Amniotic stem cell (primary cell): ENCODE results near the gene BDNF.
"Not testable (repeated sequence)": the region's sequence is repeated elsewhere in the genome, so short reads cannot be mapped to it uniquely, and the experiment has no call there.

Experiments used
- DNase-seq: peaks from one replicate; lab custom pipeline; 2025; lab: John Stamatoyannopoulos, UW

The BDNF gene

GRCh38 chr11:27665508-27666101 lies 34.6 kb downstream of the BDNF start:
- DNase-seq: not testable (repeated sequence)

GRCh38 chr11:27663326-27663725 lies 36.9 kb downstream of the BDNF start:
- no peak for DNase-seq

GRCh38 chr11:27660171-27660570 lies 40.1 kb downstream of the BDNF start:
- DNase-seq: no peak

- DNase-seq: no peak
Observed at GRCh38 chr11:27658535-27659236, 41.6 kb downstream of the BDNF start.

- DNase-seq: no peak
Observed at GRCh38 chr11:27656806-27657483, 43.3 kb downstream of the BDNF start.

GRCh38 chr11:27656320-27656719 lies 43.9 kb downstream of the BDNF start:
- no peak for DNase-seq

GRCh38 chr11:27653990-27654758 lies 46.1 kb downstream of the BDNF start:
- DNase-seq: no peak

- DNase-seq: no peak
Observed at GRCh38 chr11:27651711-27652110, 48.5 kb downstream of the BDNF start.

GRCh38 chr11:27650988-27651387 lies 49.3 kb downstream of the BDNF start:
- DNase-seq: no peak

GRCh38 chr11:27649800-27650199 lies 50.5 kb downstream of the BDNF start:
- no peak for DNase-seq

- DNase-seq: no peak
Observed at GRCh38 chr11:27648840-27649239, 51.4 kb downstream of the BDNF start.

GRCh38 chr11:27646051-27646818 lies 54.0 kb downstream of the BDNF start:
- no peak for DNase-seq

- DNase-seq: no peak
Observed at GRCh38 chr11:27642954-27643353, 57.3 kb downstream of the BDNF start.

GRCh38 chr11:27640954-27641353 lies 59.3 kb downstream of the BDNF start:
- no peak for DNase-seq

- DNase-seq: no peak
Observed at GRCh38 chr11:27635567-27636037, 64.7 kb downstream of the BDNF start.

- DNase-seq: not testable (repeated sequence)
Observed at GRCh38 chr11:27634776-27635175, 65.5 kb downstream of the BDNF start.

GRCh38 chr11:27634282-27634681 lies 66.0 kb downstream of the BDNF start:
- not testable (repeated sequence) for DNase-seq

- DNase-seq: not testable (repeated sequence)
Observed at GRCh38 chr11:27629023-27629422, 71.2 kb downstream of the BDNF start.

GRCh38 chr11:27627979-27628378 lies 72.3 kb downstream of the BDNF start:
- no peak for DNase-seq

- DNase-seq: no peak
Observed at GRCh38 chr11:27626938-27627586, 73.2 kb downstream of the BDNF start.
